HG03025 (cell line): Measurements from ENCODE around the gene RFLNA.
"Not testable (repeated sequence)": the region's sequence is repeated elsewhere in the genome, so short reads cannot be mapped to it uniquely, and the experiment has no call there.

ENCODE experiments used
- ATAC-seq: cut with Tn5 transposase; IDR thresholded peaks from one replicate; pipeline ENCODE4 v1.9.1; 2021; ENCODE audit warnings: mild to moderate bottlenecking, moderate library complexity; ENCODE audit not compliant: unreplicated experiment, low FRiP score

Gene RFLNA

DNA sequence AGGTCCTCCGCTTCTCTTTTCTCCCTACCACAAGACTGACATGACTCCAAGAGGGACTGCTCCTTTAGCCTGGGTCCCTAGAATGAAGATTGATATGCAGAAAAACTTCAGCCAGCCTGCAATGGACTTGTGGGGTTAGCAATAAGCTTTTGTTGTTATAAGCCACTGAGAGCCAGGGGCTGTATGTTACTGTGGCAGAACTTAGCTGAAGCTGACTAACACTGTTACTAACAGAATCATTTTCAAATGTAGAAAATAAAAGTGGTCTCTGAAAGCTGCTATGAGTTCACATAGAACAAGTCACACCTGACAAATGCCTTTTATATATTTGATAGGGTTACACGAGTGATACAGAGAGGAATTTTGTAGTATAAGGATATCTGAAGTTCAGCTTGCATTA, 13.6 kb upstream of the RFLNA start:
- ATAC-seq: no peak

GRCh38 chr12:124282287-124282686, 12.6 kb upstream of the RFLNA start:
- no peak for ATAC-seq

DNA sequence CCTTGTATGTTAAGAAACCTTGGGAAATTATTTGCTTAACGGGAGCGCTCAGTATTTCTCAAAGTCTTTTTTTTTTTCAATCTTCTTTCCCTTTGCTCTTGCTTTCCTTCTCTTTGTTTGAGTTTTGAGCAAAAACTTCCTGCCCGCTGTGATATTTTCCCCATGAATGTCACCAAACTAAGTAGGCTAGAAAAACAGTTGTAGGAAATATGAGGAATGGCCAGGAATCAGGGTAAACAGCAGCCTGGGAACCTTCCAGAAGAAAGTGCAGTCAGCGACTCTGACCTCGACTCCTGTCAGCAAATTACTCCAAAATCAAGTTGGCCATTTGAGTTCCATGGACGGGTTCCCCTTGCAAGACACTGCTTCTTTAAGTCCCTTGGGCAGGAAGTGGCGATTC, 11.6 kb upstream of the RFLNA start:
- ATAC-seq: no peak

DNA sequence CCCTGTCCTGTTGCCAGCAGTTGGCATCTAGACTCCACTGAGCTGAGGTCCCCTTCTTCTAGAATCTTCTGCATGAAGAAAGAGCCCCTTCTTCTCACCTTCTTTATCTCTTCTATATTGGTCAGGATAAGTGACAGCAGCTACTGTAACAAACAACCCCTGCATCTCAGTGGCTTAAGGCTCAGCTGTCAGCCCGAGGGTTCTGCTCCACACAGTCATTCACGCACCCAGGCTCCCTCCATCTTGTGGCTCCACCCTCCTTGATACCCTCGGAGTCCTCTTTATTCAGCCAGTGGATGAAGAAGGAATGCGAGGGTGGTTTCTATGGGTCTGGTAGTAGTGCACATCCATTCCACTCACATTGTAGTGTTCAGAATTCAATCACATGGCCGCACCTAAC, 10.5 kb upstream of the RFLNA start:
- no peak for ATAC-seq

DNA sequence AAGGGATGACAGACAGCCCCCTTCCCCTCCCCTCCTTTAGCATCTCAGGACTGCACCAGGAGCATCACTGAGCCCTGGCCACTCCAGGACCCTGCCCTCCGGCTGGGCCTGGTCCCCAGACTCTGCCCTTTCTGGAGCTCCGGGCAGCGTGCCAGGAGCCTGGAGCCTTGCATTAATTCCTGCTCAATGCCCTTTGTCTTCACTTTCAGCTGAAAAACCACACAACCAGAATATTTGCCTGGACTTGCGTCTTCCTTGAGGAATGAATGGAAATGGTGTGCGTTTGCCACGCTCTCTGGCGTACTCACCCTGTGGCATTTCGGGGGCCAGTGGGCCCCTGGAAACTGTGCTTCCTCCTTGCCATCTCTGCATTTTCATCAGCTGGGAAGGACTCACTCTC, 8.5 kb upstream of the RFLNA start:
- ATAC-seq: no peak

DNA sequence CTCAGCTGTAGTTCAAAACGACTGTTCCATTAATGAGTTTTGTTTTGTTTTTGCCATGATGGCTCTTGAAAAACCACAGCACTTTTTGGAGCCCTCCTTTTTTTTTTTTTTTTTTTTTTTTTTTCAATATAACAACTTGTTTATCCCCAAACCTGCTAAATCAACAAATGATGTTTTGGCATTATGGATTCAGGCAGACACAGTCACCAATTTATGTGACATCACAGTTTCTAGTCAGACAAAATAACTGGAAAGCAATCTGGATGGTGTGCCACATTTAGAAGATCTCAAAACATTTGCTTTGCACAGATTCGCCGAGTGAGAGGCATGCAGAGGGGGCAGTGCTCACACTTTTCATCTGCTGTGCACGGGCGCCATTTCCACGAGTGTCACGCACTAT, 7.9 kb upstream of the RFLNA start:
- ATAC-seq: no peak

GRCh38 chr12:124289634-124290600, 5.0 kb upstream of the RFLNA start:
- ATAC-seq: no peak

DNA sequence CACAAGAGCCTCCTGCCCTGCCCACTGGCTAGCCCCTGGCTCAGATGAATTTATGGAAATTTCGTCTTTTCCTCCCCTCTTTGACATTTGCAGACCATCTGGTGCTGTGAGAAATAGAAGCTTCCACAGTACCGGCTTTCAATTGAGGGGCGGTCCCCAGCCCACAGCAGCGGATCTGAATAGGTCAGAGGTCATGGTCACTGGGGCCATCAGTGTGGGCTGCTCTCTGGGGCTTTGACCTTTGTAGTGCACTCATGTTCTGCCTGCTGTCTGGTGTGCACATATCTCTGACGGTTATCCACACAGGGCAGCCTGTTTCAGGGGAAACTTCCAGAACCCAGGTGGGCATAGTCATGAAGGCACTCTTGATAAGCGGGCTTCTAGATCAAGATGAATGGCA, 2.5 kb upstream of the RFLNA start:
- no peak for ATAC-seq

DNA sequence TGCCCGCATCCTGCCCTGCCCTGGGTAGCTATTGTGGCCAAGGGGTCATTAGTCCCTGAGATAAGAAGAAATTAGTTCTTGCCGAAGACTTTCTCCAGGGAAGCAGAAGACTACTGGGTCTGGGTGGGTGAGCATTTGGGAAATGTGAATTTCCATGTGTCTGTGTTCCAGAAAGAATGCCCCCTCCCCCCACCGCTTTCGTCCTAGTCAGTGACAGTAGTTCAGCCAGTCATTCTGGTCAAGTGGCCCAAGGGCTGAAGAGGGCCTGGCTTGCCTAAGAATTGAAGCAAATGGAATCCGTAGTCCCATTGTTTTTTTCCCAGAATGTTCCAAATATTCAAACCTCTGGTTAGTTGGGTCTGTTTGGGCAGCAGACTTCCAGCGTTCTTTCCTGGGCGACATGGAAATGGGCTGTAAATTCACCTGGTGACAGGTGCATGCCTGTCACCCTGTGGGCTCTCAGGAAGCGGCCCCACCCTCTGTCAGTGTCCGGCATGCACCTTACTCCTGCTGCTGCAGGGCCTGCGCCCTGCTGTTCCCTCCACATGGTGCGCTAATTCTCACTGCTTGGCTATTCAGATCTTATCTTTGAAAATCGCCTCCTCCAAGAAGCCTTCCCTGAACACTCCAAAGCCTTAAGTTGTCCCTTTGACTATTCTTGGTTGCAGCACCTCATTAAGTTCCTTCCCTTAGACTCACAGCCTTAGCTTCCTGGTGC, 1.4 kb upstream of the RFLNA start:
- no peak for ATAC-seq

DNA sequence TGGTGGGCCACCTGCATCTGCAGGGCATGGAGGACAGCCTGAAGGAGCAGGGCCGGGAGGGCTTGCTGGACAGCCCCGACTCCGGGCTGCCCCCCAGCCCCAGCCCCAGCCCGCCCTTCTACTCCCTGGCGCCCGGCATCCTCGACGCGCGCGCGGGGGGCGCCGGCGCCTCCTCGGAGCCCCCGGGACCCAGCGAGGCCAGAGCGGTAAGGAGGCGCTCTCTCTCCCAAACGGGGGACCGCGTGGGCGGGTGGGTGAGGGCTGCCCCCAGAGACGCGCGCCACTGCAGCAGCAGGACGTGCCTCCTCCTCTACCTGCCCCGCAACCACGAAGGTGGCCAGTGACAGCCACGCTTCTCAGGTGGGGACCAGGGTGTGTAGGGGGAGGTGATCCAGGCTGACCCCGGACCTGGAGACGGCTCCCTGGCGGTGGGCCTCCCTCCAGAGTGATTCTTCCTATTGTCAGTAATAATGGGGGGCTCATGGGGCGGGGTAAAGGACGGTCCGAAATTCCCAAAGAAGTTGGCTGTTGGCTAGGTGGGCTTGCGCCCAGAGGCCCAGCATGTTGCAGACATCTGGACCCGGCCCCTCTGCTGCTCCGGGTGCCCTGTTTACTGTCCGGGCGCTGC, 652 bp downstream of the RFLNA start:
- no peak for ATAC-seq

DNA sequence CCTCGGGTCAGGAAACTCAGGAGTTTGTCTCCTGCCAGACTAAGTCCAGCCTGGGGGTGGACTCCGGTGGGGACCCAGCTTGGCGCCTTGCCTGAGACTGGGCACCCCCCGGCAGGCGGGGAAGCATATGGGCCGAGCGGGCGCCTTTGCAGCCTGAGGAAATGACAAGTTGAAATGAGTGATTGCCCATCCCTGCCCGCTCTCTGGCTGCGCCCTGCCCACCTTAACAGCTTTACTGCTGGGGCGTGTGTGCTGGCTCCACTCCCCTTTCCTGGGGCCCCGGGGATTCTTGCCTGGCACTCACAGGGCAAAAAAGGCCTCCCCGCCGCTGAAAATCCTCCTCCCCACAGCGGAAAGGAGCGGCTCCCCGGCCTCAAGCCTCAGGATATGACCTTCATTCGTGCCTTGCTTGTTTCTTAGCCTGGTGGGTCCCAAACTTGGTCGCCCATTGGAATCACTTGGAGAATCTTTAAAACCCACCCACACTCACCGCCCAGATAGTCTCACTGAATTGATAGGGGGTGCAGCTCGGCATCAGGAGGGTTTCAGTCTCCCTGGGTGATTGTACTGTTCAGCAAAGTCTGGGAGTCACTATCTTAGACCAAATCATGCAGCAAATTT, 1.5 kb downstream of the RFLNA start:
- no peak for ATAC-seq

- ATAC-seq: no peak
Measured at GRCh38 chr12:124296916-124297351, 2.0 kb downstream of the RFLNA start.

DNA sequence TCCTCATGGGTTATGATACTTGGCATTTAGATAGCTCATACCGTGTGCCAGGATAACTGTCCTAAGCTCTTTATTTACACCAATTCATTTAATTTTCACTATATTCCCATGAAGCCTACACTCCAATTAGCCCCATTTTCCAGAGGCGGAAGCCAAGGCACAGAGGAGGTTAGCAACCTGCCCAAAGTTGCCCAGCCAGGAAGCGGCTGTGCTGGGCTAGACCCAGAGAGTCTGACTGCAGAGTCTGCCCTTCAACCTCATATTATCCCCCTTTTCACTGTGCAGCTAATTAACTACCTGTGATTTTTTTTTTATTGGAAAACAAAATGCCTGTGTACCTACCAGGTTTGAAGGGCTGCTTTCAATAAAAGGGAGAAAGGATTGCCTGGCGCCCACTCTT, 2.5 kb downstream of the RFLNA start:
- ATAC-seq: no peak

DNA sequence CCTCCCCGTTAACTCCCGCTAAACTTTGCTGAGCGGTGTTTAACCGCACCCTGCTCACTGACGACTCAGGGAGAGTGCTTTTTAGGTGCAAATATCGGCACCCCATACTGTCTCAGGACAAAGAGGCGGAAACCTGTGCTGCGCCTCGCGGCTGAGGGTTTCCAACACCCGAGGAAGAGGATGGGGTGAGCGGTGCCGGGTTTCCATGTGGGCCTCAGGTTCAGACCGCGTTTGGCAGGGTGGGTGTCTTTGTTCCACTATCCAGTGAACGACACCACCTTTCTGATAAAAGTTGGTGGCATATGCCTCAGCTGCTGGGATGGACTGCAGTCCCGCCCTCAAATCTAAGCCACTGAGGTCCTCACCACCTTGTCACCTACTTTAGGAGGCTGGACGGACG, 3.0 kb downstream of the RFLNA start:
- no peak for ATAC-seq

DNA sequence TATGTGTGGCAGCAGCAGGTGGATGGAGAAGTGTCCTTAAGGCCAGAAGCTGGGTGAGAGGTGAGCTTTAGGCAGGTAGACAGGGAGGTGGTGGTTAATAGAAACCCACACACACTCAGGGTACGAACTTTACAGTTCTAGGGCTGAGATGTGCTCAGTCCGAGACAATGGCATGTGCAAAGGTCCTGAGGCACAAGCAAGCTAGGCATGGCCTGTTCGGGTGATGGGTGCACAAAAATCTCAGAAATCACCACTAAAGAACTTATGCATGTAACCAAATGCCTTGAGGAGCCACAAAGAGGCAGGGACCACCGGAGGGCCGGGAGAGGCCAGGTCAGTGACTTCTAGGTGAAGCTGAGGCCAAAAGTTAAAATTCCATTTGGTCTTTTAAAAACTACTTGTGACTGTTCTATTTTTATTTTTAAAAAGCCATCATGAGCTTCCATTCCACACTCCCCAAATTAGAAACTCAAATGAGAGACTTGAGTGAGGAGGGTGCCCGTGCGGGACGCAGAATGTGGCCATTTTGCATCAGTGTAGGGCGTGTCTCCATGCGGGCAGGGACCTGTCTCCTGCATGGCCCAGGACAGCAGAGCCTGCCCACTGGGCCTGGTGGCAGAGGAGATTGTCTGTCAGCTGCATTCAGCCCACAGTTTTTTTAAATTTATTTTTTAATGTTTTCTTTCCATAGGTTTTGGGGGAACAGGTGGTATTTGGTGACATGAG, 4.0 kb downstream of the RFLNA start:
- ATAC-seq: no peak

DNA sequence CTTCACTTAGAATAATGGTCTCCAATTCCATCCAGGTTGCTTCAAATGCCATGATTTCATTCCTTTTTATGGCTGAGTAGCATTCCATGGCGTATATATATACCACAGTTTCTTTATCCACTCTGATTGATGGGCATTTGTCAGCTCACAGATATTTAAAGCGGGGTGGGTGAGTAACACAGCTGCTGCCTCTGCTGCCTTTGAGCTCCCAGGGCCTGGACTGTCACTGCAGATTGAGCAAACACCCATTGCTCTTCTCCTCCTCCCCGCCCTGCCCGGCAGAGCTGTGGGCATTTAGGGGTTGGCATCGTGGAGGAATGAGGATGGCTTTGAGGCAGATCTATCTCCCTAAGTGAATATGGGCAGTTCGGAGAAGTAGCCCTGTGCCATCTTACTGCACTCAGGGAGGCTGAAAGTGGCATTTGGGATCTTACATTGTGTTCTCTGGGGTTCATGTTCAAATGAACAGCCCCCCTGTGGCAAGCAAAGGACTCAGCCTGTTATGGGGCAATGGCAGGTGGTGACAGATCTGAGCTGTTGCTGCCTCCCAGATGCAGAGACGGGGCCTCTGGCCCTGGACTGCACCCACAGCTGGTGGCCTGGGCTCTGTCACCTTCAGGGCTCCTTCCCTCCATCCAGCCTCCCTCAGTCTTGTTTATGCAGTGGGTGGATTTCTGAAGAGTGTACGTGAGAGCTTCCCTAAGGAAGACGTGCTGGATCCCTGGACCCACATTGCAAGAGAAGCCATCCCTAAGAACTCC, 4.9 kb downstream of the RFLNA start:
- no peak for ATAC-seq

- ATAC-seq: not testable (repeated sequence)
Measured at GRCh38 chr12:124300657-124301056, 5.8 kb downstream of the RFLNA start.

DNA sequence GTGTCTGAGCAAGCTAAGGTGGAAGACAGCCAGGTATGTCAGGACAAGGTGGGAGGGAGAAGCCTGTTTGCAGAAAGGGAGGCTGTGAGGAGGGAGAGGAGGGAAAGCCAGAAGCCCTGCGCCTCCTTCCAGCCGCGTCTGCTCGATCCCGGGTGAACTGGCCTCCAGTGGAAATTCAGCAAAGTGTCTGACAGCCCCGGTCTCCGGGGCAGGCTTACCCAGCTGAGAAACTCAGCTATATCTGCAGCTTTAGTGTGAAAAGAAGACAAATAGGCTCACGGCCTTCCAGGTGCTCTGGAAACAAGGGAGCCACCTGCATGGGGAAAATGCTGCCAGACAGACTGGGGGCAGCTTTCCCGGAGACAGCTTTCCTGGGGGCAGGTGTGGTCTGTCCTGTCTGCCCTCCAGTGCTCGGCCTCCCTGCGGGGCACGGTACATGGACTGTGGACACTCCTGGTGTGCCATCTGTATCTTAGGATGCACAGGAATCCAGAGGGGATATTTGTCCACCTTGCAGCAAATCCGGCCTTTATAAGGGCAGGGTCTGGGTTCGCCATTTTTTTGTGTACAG, 6.3 kb downstream of the RFLNA start:
- no peak for ATAC-seq

DNA sequence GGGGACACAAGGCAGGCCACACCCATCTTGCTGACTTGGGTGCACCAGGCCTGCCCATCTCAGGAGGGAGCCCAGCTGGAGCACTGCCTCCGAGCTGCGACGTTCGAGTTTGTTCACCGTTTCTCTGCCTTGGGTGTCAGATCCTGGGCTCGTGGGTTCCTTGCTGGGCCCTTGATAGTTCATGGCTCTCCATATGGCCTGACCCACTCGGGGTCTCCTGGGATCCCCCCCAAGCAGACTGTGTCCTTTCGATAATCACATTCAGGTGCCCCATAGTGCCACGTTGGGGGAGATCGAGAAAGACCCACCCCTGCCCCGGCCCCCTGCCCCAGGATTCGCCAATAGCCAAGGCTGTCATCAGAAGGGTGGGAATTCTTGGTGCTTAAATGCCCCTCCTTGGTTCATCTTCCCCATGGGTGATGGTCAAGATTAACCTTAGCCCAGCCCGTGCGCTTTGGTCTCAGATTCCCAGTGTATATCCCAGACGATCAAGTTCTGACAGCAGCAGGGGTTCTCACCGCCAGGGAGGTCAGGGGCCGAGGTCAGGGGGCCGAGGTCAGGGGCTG, 7.4 kb downstream of the RFLNA start:
- ATAC-seq: no peak
